PC-9 (cell line): ENCODE data around the gene CARNS1.

ENCODE experiments used
- EZH2 ChIP-seq: fragments of 200-600 bp; sonication (generic); IDR thresholded peaks from 2 replicates; pipeline ENCODE4 v1.8.0; 2017; ENCODE audit warnings: antibody characterized with exemption, low read depth
- TF ChIP-seq, protein P1 (sequence below): fragments of 200-600 bp; sonication (generic); conservative IDR thresholded peaks from 2 replicates; pipeline ENCODE4 v1.6.1; 2017; ENCODE audit warnings: mixed run types, antibody characterized with exemption, mild to moderate bottlenecking, moderate library complexity

DNA sequence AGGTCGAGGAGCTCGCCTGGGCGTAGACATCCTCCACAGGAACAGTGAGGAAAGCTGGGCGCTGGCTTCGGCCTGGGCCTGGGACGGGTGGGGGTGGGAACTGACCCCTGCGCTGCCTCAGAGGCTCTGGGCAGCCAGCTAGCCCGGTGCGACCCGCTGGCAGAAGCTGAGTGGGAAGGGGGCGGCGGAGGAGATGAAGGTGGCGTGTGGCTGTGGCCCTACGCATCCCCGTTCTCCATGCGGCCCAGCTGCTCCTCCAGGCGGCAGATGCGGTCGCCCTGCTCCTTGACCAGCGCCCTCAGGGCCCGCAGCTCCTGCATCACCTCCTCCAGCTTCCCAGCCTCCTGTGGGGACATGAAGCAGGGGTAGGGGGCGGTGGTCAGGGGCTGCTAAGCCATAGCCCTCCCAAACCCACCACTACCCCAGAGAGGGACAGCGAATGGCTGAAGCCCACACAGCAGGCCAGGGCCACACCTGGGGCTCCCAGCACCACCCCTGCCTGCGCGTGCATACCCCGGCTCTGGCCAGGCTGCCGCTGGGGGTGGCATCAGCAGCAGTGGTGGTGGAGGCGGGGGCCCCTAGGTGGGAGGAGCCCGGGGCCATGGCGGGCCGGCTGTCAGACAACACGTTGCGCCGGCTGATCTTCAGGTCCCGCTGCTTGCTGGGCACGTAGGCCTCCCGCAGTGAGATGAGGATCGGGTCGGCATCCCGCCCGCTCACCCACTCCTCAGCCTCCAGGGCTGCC, 22.9 kb downstream of the CARNS1 start:
- TF ChIP-seq, protein P1, sequence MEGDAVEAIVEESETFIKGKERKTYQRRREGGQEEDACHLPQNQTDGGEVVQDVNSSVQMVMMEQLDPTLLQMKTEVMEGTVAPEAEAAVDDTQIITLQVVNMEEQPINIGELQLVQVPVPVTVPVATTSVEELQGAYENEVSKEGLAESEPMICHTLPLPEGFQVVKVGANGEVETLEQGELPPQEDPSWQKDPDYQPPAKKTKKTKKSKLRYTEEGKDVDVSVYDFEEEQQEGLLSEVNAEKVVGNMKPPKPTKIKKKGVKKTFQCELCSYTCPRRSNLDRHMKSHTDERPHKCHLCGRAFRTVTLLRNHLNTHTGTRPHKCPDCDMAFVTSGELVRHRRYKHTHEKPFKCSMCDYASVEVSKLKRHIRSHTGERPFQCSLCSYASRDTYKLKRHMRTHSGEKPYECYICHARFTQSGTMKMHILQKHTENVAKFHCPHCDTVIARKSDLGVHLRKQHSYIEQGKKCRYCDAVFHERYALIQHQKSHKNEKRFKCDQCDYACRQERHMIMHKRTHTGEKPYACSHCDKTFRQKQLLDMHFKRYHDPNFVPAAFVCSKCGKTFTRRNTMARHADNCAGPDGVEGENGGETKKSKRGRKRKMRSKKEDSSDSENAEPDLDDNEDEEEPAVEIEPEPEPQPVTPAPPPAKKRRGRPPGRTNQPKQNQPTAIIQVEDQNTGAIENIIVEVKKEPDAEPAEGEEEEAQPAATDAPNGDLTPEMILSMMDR, result no peak
- TF ChIP-seq EZH2, result no peak
